Activated T-helper 1 cell treated with anti-CD3 and anti-CD28 coated beads, Interleukin-12 subunit alpha, Interleukin-12 subunit beta, Interleukin-2, Interleukin-4 antibody, amounts not matched to agents 30 ng/mL and 10 ng/mL and 1 ng/mL, durations not matched to agents 14 hours and 24 hours and 36 hours (primary cell): Measurements from ENCODE around the gene QSOX1. TPM values are rescaled to one million over a fixed set of nuclear protein-coding genes. Genes with fewer than 3 reads are reported as not detected.

Experiments
- DNase-seq: peaks from one replicate; pipeline ENCODE4 v3.0.0; 2021; ENCODE audit warnings: low spot score
- H3K27ac Mint-ChIP-seq: one replicate; pipeline ENCODE4 v1.8.0; 2021; ENCODE audit warnings: mild to moderate bottlenecking, mixed read lengths
- H3K27me3 Mint-ChIP-seq: one replicate; pipeline ENCODE4 v1.8.0; 2022; ENCODE audit warnings: mild to moderate bottlenecking, moderate library complexity, mixed read lengths; ENCODE audit not compliant: insufficient read depth
- H3K36me3 Mint-ChIP-seq: one replicate; pipeline ENCODE4 v1.8.0; 2021; ENCODE audit warnings: low read depth, mixed read lengths
- H3K4me1 Mint-ChIP-seq: one replicate; pipeline ENCODE4 v1.8.0; 2021; ENCODE audit warnings: low read depth, mixed read lengths
- H3K4me3 Mint-ChIP-seq: one replicate; pipeline ENCODE4 v1.8.0; 2021; ENCODE audit warnings: mild to moderate bottlenecking, moderate library complexity, mixed read lengths
- H3K9me3 Mint-ChIP-seq: one replicate; pipeline ENCODE4 v1.8.0; 2021; ENCODE audit warnings: mixed read lengths
- intact Hi-C: fragments of 100-400 bp; cut with micrococcal nuclease; formaldehyde crosslinking; loops from one replicate; pipeline ENCODE4 v1.15.1; 2024
- total RNA-seq: library from RNA; stranded (reverse); gene quantifications from 2 replicates; pipeline ENCODE4 v1.2.3, GENCODE V29; 2022

Gene QSOX1
- total RNA-seq, 1 donor from 2014 or later: 61.4 TPM

GRCh38 chr1:180179162-180179957 is 24.7 kb downstream of the QSOX1 start:
- H3K27ac Mint-ChIP-seq: no peak overlapping the region
- intact Hi-C loops: loop anchor here (1.0 to 5.0 kb wide), 7 partner anchors 72 to 473 kb away; partner anchors contain the start of gene CEP350
- H3K36me3 Mint-ChIP-seq: no peaks in the 10 kb centered on the region
- no peak for DNase-seq
- H3K4me1 Mint-ChIP-seq: no peaks in the 10 kb centered on the region
- H3K9me3 Mint-ChIP-seq: no peaks in the 10 kb centered on the region
- no peaks in the 10 kb centered on the region for H3K27me3 Mint-ChIP-seq
- no peak overlapping the region for H3K4me3 Mint-ChIP-seq

GRCh38 chr1:180181048-180181447 is 26.4 kb downstream of the QSOX1 start:
- no peak for DNase-seq
- intact Hi-C loops: no loop called here
- Mint-ChIP-seq H3K36me3 (peaks cover 5% of the 10 kb centered on the region), H3K27ac (no peak overlapping the region), H3K4me1 (no peaks in the 10 kb centered on the region), H3K9me3 (no peaks in the 10 kb centered on the region), H3K4me3 (no peak overlapping the region), H3K27me3 (no peaks in the 10 kb centered on the region)

- Mint-ChIP-seq H3K27ac (peak overlapping the region; percentile 29), H3K27me3 (no peaks in the 10 kb centered on the region), H3K4me1 (no peaks in the 10 kb centered on the region), H3K9me3 (no peaks in the 10 kb centered on the region), H3K4me3 (no peak overlapping the region), H3K36me3 (peaks cover 5% of the 10 kb centered on the region)
- no peak for DNase-seq
- intact Hi-C loops: no loop called here
Measured at GRCh38 chr1:180181996-180182642, 27.4 kb downstream of the QSOX1 start.

- H3K27ac Mint-ChIP-seq: no peak overlapping the region
- no peaks in the 10 kb centered on the region for H3K27me3 Mint-ChIP-seq
- H3K9me3 Mint-ChIP-seq: no peaks in the 10 kb centered on the region
- H3K4me3 Mint-ChIP-seq: no peak overlapping the region
- no peak for DNase-seq
- no peaks in the 10 kb centered on the region for H3K4me1 Mint-ChIP-seq
- intact Hi-C loops: no loop called here
- peaks cover 5% of the 10 kb centered on the region for H3K36me3 Mint-ChIP-seq
Measured at GRCh38 chr1:180182643-180183311, 28.1 kb downstream of the QSOX1 start.

DNA sequence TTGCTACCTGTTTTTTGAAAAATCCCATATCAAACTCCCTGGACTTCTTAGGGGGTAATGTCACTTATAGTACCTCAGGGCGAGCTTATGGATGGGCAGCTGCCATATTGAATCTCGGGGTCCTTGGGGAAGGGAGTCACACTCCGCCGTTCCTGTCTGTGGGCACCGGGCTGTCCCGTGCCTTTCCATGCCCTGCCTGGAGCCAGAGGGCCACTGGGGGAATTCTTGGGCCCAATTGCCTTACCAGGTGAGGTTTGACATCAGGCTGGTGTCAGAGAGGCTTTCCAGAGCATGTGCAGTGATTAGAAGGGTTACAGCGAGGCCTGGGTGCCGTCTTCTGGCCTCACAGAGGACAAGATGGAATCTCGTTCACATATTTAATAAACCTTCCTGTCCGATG is 28.8 kb downstream of the QSOX1 start:
- H3K4me1 Mint-ChIP-seq: no peaks in the 10 kb centered on the region
- intact Hi-C loops: no loop called here
- H3K4me3 Mint-ChIP-seq: no peak overlapping the region
- H3K27me3 Mint-ChIP-seq: no peaks in the 10 kb centered on the region
- no peaks in the 10 kb centered on the region for H3K9me3 Mint-ChIP-seq
- no peak overlapping the region for H3K27ac Mint-ChIP-seq
- H3K36me3 Mint-ChIP-seq: peaks cover 5% of the 10 kb centered on the region
- DNase-seq: no peak

GRCh38 chr1:180184041-180184440 is 29.4 kb downstream of the QSOX1 start:
- H3K27ac Mint-ChIP-seq: no peak overlapping the region
- intact Hi-C loops: no loop called here
- H3K36me3 Mint-ChIP-seq: peaks cover 5% of the 10 kb centered on the region
- no peaks in the 10 kb centered on the region for H3K27me3 Mint-ChIP-seq
- H3K4me1 Mint-ChIP-seq: no peaks in the 10 kb centered on the region
- no peak for DNase-seq
- H3K4me3 Mint-ChIP-seq: no peak overlapping the region
- no peaks in the 10 kb centered on the region for H3K9me3 Mint-ChIP-seq

GRCh38 chr1:180185281-180185680 is 30.6 kb downstream of the QSOX1 start:
- Mint-ChIP-seq H3K4me1 (no peaks in the 10 kb centered on the region), H3K27me3 (no peaks in the 10 kb centered on the region), H3K27ac (no peak overlapping the region), H3K9me3 (no peaks in the 10 kb centered on the region), H3K36me3 (peaks cover 5% of the 10 kb centered on the region), H3K4me3 (no peak overlapping the region)
- intact Hi-C loops: no loop called here
- no peak for DNase-seq

DNA sequence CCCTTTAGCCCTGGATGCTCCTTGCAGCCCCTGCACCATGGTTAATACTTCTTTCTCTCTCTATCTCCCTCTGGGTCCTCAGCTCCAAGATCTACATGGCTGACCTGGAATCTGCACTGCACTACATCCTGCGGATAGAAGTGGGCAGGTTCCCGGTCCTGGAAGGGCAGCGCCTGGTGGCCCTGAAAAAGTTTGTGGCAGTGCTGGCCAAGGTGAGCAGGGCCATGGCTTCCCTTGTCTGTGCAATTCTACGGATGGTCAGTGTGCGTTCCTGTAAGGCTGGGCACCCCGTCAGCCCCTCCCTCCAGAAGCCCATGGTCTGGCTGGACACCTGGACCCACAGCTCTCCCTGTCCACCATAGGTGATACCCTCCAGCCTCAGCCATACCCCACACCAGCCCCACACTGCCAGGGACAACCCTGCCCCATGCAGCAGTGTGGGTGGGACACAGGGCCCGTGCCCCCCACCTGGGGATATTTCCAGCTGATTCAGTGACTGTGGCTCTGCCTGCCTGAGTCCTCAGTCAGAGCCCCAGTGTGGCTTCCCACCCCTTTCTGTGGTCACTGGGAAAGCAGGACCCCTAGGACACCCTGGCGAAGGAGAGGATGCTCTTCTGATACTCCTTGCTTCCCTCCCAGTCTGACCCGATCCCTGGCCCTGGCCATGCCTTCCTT is 31.4 kb downstream of the QSOX1 start:
- H3K4me3 Mint-ChIP-seq: no peak overlapping the region
- H3K27me3 Mint-ChIP-seq: no peaks in the 10 kb centered on the region
- intact Hi-C loops: no loop called here
- DNase-seq: no peak
- H3K36me3 Mint-ChIP-seq: peaks cover 5% of the 10 kb centered on the region
- H3K27ac Mint-ChIP-seq: no peak overlapping the region
- H3K4me1 Mint-ChIP-seq: no peaks in the 10 kb centered on the region
- no peaks in the 10 kb centered on the region for H3K9me3 Mint-ChIP-seq

DNA sequence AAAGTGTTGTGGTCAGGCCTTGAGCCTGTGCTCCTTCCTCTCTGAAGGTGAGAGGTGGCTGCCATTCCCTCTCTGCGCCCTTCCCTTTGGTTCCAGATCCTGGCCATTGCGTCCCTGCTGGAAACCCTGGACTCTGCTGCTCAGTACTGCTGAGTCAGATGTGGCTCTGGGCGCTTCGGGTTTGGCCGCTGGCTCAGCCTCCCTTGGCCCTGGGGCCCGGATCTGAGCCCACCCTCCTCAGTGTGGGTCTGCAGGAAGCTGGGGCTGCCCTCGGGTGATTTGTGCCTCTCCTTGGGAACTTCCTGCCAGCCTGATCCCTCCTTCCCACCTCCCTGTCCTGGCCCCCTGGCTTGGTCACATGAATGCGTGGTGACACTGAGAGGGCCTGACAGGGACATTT is 32.2 kb downstream of the QSOX1 start:
- Mint-ChIP-seq H3K4me1 (peaks cover under 1% of the 10 kb centered on the region), H3K36me3 (peaks cover 5% of the 10 kb centered on the region), H3K27ac (no peak overlapping the region), H3K27me3 (no peaks in the 10 kb centered on the region), H3K9me3 (no peaks in the 10 kb centered on the region), H3K4me3 (no peak overlapping the region)
- intact Hi-C loops: no loop called here
- DNase-seq: no peak

GRCh38 chr1:180187626-180188025 is 33.0 kb downstream of the QSOX1 start:
- DNase-seq: no peak
- intact Hi-C loops: no loop called here
- H3K36me3 Mint-ChIP-seq: peaks cover 5% of the 10 kb centered on the region
- H3K4me3 Mint-ChIP-seq: no peak overlapping the region
- no peaks in the 10 kb centered on the region for H3K27me3 Mint-ChIP-seq
- no peaks in the 10 kb centered on the region for H3K9me3 Mint-ChIP-seq
- H3K4me1 Mint-ChIP-seq: peaks cover 7% of the 10 kb centered on the region
- H3K27ac Mint-ChIP-seq: no peak overlapping the region

DNA sequence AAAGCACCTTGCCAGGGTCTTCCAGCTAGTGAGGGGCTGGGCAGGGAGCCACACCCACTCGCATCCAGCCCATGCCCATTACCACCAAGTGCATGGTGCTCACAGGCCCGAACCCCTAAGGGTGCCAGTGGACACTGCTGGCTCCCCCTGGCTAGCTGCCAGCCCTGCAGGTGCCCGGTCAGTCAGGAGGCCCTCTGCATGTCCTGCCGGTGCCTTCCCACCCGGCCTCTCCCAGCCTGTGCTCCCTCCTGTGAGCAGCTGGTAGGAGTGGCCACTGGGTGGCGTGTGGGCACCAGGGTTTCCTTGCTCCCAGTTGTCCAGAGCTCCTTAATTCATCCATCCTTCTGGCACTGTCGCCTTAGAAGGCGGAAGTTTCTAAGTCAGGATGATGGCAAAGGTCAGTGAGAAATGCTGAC is 33.4 kb downstream of the QSOX1 start:
- Mint-ChIP-seq H3K27me3 (no peaks in the 10 kb centered on the region), H3K4me3 (no peak overlapping the region), H3K36me3 (peaks cover 8% of the 10 kb centered on the region), H3K27ac (no peak overlapping the region), H3K9me3 (no peaks in the 10 kb centered on the region), H3K4me1 (peaks cover 7% of the 10 kb centered on the region)
- intact Hi-C loops: no loop called here
- DNase-seq: no peak

DNA sequence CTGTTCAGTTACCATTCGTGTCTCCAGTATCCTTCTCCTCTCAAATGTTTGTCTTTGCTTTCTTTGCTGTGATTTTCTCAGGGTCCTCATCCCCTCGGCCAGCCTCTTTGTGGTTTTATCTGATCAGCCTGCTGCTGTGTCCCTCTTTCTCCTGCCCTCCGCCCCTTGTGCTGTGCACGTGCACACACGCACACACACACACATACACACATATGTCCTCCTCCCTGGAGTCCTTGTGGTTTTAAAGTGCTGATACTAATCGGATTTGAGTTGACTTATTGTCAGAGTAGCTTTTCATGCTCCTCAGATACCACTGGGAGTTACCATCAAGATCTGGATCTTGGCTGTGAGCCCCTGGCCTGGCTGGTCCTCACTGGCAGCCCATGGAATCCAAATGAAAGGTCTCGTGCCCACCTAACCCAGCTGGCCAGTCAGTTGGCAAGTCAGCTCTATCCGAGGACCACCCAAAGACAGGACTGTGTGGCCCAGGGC is 34.1 kb downstream of the QSOX1 start:
- H3K4me3 Mint-ChIP-seq: no peak overlapping the region
- peaks cover 7% of the 10 kb centered on the region for H3K4me1 Mint-ChIP-seq
- DNase-seq: no peak
- no peaks in the 10 kb centered on the region for H3K9me3 Mint-ChIP-seq
- peaks cover 8% of the 10 kb centered on the region for H3K36me3 Mint-ChIP-seq
- intact Hi-C loops: no loop called here
- no peaks in the 10 kb centered on the region for H3K27me3 Mint-ChIP-seq
- no peak overlapping the region for H3K27ac Mint-ChIP-seq
